ENCODE measurements around the gene RMDN2. TPM values are rescaled to one million over a fixed set of nuclear protein-coding genes. Genes with fewer than 3 reads are reported as not detected.

Gene RMDN2
- total RNA-seq, 1 donor from 2014 or later: 6.5 TPM

GRCh38 chr2:38039121-38039910 lies 114.2 kb downstream of the RMDN2 start:
- H3K9me3 ChIP-seq (replicated peaks): peaks cover 10% of the 10 kb centered on the region
- peaks cover 50% of the 10 kb centered on the region for H3K27me3 ChIP-seq (ENCODE audit: low read depth)
- intact Hi-C loops (cut with micrococcal nuclease): no loop called here
- no peak for TF ChIP-seq CTCF (IDR thresholded peaks at IDR 0.05; ENCODE audit: borderline replicate concordance)
- H3K27ac ChIP-seq (replicated peaks): no peak overlapping the region
- H3K36me3 ChIP-seq: no peaks in the 10 kb centered on the region
- no peak for DNase-seq
- peaks cover 14% of the 10 kb centered on the region for H3K4me1 ChIP-seq
- no peak overlapping the region for H3K4me3 ChIP-seq

- no peak for DNase-seq
- Histone ChIP-seq H3K4me3 (no peak overlapping the region), H3K36me3 (no peaks in the 10 kb centered on the region), H3K9me3 (replicated peaks) (peaks cover 4% of the 10 kb centered on the region), H3K4me1 (no peaks in the 10 kb centered on the region), H3K27me3 (ENCODE audit: low read depth) (no peaks in the 10 kb centered on the region), H3K27ac (replicated peaks) (no peak overlapping the region)
- intact Hi-C loops (cut with micrococcal nuclease): no loop called here
- no peak for TF ChIP-seq CTCF (IDR thresholded peaks at IDR 0.05; ENCODE audit: borderline replicate concordance)
Observed at GRCh38 chr2:38045811-38046210, 120.7 kb downstream of the RMDN2 start.

GRCh38 chr2:38056216-38056615 lies 131.1 kb downstream of the RMDN2 start:
- Histone ChIP-seq H3K9me3 (replicated peaks) (no peaks in the 10 kb centered on the region), H3K36me3 (no peaks in the 10 kb centered on the region), H3K4me1 (no peaks in the 10 kb centered on the region), H3K27ac (replicated peaks) (no peak overlapping the region), H3K27me3 (ENCODE audit: low read depth) (no peaks in the 10 kb centered on the region), H3K4me3 (no peak overlapping the region)
- DNase-seq: no peak
- no peak for TF ChIP-seq CTCF (IDR thresholded peaks at IDR 0.05; ENCODE audit: borderline replicate concordance)
- intact Hi-C loops (cut with micrococcal nuclease): no loop called here

GRCh38 chr2:38057651-38058410 lies 132.7 kb downstream of the RMDN2 start:
- no peaks in the 10 kb centered on the region for H3K36me3 ChIP-seq
- no peaks in the 10 kb centered on the region for H3K4me1 ChIP-seq
- H3K27ac ChIP-seq (replicated peaks): no peak overlapping the region
- no peak for DNase-seq
- intact Hi-C loops (cut with micrococcal nuclease): no loop called here
- H3K9me3 ChIP-seq (replicated peaks): no peaks in the 10 kb centered on the region
- H3K27me3 ChIP-seq (ENCODE audit: low read depth): no peaks in the 10 kb centered on the region
- TF ChIP-seq CTCF (IDR thresholded peaks at IDR 0.05; ENCODE audit: borderline replicate concordance): no peak
- no peak overlapping the region for H3K4me3 ChIP-seq

- Histone ChIP-seq H3K27ac (replicated peaks) (no peak overlapping the region), H3K4me3 (no peak overlapping the region), H3K36me3 (no peaks in the 10 kb centered on the region), H3K9me3 (replicated peaks) (no peaks in the 10 kb centered on the region), H3K27me3 (ENCODE audit: low read depth) (no peaks in the 10 kb centered on the region), H3K4me1 (no peaks in the 10 kb centered on the region)
- intact Hi-C loops (cut with micrococcal nuclease): no loop called here
- no peak for DNase-seq
- TF ChIP-seq CTCF (IDR thresholded peaks at IDR 0.05; ENCODE audit: borderline replicate concordance): no peak
Observed at GRCh38 chr2:38060236-38061018, 135.3 kb downstream of the RMDN2 start.
